Stomach (tissue), 4 donors: ENCODE data around the gene LRRC3.

Experiments
- CTCF ChIP-seq, 7 experiments: fragments of 450-650 bp in 4 of 7; fragments of 200-600 bp in 3 of 7; sonication (generic) in 3 of 7; IDR thresholded peaks; one replicate each; pipeline ENCODE4 v1.5.1; 2016 to 2019; ENCODE audit warnings: antibody characterized with exemption in 7 of 7, control low read depth in 2 of 7, mild to moderate bottlenecking in 1 of 7
- EP300 ChIP-seq: sonication (generic); formaldehyde crosslinking; IDR thresholded peaks from one replicate; pipeline ENCODE4 v1.6.1; 2017; ENCODE audit warnings: antibody characterized with exemption

- TF ChIP-seq CTCF (IDR thresholded peaks at IDR 0.05) (no peak), EP300 (no peak)
Observed at GRCh38 chr21:44428281-44428960, 26.9 kb upstream of the LRRC3 start.
